ENCODE data around the gene AK3.

AK3 gene

DNA sequence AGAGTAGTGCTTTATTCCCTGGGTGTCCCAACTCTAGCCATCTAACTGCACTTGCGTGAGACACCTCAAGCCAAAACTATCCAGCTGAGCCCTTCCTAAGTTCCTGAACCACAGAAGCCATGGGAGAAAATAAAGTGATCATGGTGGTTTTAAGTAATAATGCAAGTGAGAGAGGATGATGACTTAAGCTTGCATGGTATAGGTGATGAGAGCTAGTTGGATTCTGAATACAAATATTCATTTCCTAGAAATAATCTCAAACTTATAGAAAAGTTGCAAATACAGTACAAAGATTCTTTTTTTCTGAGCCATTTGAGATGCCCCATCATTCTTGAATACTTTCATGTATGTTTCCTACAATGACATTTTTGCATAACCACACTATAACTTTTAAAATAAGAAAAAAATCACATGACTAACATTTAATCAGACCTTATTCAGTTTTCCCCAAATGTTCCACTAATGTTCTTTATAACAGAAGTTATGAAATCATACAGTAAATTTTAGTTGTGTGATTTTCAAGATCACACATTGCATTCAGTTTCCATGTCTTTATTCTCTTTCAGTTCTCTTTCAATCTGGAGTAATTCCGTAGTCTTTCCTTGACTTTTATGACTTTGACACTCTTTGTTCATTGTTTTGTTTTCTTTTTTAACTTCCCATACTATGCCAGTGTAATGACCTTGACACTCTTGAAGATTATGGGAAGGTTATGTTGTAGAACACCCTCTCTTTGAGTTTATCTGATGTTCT, 5.5 kb upstream of the AK3 start:
- no peak for DNase-seq

DNA sequence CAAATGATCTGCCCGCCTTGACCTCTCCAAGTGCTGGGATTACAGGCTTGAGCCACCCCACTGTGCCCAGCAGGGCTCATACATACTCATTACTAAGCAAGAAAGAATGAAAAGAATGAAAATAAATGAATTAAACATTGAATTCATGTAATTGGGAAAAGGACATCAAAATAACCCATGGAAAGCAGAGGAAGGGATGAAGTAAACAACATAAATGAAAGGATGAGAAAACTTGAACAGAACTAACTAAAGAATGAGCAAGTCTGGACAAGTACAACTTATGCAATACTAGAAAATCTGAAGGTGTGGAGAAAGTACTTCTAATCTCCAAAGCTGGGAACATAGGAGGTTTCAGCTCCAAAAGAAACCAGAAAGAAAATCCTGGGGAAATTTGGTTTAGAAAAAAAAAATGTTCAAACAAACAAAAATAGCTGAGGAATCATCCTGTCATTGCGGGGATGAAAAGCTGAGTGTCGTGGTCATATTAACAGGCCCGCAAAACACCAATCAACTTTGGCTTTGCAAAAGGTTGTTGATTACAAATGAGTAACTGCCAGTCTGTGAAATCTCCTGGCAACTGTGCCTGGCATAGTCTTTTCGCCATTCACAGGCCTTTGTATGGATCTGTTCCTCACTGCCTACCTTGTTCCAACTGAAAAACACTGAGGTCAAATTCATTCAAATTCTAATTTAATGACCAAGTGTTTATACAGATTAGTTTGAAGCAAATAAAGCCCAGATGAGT, 2.3 kb upstream of the AK3 start:
- DNase-seq: no peak

DNA sequence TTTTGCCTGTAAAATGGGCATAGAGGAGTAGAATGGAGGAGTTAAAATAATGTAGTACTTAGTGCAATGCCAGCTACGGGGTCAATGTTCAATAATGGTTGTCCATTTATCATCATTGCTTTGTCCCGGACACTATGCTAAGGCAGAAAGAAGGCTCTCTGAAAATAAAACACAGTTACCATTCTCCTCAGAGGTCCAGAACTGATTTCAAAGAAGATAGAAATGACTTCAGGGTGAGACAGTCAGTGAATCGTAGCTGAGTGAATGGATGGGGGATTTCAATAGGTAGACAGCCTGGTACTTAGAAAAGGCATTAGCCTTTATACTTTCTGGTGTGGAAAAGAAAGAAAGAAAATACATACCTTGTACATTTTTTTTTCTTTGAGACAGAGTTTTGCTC, 1.2 kb upstream of the AK3 start:
- DNase-seq: no peak

DNA sequence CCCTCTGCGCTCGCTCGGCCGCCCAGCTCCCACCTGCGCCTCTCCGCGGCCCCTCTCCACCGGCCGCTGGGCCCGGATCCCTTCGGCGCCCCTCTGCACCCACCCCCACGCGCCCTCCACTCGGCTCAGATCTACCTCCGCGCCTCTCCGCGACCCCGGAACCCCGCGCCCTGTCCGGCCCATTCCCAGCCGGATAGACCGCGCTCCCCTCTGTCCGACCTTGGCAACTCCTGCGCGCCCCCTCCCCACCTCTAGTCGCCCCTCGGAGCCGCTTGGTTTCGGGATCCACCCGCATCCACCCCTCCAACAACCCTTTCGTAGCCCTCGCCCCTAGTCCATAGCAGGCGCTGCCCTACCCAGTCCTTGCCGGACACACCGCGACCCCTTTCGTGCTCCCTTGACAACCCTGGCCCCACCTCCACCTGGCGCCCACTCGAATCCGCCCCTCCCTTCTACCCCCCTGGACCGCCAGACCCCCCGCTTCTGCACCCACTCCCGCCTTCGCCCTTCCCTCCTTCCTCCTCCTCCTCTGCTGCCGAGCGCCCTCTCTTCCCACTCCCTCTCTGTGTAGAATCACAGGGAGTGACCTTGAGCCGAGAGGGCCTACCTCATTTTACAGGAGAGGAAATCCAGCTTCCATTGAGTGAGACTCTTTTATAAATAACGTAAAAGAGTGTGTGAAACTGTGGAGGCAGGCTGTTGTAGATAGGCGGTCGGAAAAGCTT, 525 bp upstream of the AK3 start:
- DNase-seq: peak; percentile 38

DNA sequence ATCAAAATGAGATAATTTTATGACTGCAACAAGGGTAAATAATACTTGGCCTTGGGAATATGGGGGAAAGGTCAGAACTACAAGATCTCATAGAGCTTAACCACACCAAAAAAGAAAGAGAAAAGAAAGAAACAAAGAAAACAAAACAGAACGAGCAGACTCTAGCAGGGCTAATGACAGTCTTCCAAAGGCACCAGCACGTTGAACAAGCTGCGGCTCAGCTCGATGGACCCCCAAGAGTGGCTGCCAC, 689 bp downstream of the AK3 start:
- no peak for DNase-seq

DNA sequence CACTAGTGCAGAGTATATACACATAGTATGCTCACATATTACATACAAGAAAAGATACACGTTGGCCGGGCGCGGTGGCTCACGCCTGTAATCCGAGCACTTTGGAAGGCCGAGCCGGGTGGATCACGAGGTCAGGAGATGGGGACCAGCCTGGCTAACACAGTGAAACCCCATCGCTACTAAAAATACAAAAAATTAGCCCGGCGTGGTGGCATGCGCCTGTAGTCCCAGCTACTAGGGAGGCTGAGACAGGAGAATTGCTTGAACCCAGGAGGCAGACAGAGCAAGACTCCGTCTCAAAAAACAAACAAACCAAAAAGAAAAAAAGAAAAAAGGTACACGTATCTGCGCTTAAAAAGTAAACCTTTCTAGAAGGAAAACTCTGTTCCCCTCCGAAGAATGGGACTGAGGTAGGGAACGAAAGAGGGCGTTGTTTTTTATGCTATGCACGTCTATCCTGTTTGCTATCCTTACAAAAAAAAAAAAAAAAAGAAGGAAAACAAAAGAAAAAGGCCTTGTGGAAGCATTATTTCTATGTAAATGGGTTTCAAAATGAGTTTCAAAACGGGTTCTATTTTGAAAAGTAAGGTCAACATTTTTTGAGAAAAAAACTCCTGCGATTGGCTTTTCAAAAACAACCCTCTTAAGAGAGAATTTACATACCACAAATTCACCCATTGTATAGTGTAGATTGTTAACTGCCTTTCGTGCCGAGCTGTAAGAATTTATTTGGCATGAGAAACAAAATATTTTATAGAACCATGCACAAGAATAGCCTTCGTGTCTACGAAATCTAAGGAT, 1.2 kb downstream of the AK3 start:
- no peak for DNase-seq

DNA sequence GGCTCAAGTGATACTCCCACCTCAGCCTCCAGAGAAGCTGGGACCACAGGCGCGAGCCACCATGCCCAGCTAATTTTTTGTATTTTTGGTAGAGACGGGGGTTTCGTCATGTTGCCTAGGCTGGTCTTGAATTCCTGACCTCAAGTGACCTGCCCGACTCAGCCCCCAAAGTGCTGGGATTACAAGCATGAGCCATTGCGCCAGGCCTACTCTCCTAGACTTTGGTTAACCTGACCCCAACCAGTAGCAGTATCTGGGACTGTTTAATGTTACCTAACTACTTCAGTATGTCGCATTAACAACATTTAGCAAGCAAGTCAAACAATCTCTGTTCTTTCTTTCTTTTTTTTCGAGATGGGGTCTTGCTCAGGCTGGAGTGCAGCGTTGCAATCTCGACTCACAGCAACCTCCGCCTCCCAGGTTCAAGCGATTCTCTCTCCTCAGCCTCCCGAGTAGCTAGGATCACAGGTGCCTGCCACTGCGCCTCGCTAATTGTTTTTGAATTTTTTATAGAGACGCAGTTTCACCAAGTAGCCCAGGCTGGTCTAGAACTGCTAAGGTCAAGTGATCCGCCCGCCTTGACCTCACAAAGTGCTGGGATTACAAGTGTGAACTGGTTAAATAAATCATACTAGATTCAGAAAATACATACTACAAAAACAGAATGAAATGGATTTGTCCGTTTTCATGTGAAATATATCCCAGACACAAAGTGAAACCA, 2.0 kb downstream of the AK3 start:
- no peak for DNase-seq

DNA sequence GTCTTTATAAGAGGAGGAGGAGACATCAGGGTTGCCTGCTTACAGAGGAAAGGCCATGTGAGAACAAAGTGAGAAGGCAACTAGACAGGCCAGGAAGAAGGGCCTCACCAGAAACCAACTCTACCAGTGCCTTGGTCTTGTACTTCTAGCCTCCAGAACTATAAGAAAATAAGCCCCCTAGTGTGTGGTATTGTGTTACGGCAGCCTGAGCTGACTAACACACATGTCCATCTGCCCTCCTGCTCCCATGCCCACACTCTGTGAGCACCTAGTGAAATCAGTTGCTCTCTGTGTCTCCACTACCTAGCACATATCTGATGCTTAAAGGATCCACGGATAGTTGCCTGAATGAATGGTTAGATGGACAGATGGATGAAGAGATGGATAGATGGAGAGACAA, 6.9 kb downstream of the AK3 start:
- DNase-seq: no peak

DNA sequence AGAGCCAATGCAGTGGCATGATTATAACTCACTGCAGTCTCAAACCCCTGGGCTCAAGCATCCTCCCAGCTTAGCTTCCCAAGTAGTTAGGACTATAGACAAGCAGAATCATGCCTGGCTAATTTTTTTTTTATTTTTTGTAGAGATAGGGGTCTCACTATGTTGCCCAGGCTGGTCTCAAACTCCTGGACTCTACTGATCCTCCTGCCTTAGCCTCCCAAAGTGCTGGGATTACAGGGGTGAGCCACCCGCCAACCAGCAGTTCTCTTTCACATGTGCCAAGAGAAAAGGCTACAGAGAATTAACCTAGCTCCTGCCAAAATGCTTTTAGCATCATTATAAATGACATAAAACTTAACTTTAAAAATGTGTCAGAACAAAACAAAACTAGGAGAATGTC, 8.1 kb downstream of the AK3 start:
- DNase-seq: no peak

DNA sequence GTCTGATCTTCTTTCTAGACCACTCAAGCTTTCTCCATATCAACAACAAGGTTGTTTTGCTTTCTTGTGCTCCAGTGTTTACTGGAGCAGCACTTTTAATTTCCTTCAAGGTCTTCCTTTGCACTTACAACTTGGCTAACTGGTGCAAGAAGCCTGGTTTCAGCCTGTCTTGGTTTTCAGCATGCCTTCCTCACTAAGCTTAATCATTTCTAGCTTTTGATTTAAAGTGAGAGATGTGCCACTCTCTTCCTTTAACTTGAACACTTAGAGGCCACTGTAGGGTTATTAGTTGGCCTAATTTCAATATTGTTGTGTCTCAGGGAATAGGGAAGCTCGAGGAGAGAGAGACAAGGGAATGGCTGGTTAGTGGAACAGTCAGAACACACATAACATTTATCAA, 13.4 kb downstream of the AK3 start:
- DNase-seq: no peak

DNA sequence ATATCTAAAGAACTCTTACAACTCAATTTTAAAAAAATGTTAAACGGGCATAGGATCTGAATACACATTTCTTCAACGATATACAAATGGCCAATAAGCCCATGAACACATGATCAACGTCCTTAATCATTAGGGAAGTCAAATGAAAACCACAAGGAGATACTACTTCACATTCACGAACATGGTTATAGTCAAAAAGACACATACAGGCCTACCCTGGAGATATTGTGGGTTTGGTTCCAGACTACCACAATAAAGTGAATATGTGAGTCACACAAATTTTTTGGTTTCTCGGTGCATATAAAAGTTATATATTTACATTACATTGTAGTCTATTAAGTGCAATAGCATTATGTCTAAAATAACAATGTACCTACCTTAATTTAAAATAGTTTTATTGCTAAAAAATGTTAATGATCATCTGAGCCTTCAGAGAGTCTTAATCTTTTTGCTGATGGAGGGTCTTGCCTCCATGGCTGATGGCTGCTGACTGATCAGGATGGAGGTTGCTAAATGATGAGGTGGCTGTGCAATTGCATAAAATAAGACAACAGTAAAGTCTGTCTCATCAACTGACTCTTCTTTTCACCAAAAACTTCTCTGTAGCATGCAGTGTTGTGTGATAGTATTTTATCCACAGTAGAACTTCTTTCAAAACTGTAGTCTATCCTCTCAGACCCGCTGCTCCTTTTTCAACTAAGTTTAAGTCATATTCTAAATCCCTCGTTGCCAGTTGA, 15.1 kb downstream of the AK3 start:
- no peak for DNase-seq

DNA sequence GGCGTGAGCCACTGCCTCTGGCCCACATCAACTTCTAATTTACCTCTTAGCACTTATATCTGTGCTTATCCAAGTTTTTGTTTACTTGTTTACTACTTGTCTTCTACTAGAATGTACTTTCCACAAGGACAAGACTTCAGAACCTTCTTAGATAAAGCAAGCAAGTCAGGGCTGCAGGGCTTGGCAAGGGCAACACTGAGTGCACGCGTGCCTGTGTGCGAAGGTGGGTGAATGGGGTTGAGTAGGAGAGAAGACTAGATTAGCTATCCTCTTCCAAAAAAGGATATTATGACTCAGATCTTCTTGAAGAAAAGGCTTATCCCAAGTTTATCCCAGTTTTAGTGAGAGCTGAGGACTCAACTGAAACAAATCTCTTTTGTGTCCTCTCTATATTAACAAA, 19.3 kb downstream of the AK3 start:
- DNase-seq: no peak

DNA sequence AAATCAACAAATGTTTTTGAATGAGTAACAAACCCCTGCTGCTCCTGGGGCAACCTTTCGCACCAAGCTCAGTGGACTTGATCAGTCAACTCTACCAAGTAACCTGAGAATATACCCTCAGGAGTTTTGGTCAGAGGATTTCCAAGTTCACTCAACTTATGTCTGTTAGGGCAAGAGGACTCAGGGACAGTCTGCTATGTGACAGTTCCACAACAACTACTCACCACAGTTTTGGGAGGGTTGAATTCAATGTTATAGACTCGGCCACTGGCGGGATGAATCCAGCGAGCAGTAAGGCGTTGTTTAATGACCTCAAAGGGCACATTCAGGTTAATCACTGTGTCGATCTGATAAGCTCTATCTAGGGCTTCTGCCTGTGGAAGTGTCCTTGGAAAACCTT, 22.1 kb downstream of the AK3 start:
- no peak for DNase-seq

DNA sequence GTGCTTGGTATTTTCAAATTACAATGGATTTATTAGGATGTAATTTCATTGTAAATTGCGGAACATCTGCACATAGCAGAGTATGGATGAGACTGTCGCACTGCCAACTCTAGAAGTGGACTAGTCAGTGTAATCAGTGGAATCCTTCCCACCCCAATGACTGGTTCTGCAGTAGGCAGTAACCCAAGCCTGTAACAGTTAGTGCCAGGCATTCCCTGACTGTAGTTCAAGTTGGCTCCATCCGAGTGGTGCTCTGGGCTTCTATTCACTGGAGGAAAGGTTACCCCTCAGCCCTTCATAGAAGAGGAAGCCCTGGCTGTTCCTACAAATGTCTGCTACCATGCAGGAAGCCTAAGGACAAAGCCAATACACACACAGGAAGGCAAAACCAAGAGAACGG, 23.2 kb downstream of the AK3 start:
- no peak for DNase-seq

DNA sequence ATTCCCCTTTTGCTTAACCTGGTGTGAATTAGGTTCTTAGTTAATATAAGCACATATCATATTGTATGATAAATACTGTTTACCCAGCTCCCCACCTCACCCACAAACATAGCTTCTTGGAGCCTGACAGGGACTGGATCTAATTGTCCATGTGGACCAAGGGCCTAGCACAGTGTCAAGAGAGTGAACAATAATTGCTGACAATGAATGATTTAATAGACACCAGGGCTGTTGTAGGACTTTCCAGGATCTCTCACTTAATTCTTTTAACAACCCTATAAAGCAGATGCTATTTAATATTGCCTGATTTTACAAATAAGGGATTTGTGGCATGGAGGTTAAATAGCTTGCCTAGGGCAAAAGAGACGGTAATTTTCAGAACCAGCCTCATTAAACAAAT, 24.8 kb downstream of the AK3 start:
- DNase-seq: no peak

DNA sequence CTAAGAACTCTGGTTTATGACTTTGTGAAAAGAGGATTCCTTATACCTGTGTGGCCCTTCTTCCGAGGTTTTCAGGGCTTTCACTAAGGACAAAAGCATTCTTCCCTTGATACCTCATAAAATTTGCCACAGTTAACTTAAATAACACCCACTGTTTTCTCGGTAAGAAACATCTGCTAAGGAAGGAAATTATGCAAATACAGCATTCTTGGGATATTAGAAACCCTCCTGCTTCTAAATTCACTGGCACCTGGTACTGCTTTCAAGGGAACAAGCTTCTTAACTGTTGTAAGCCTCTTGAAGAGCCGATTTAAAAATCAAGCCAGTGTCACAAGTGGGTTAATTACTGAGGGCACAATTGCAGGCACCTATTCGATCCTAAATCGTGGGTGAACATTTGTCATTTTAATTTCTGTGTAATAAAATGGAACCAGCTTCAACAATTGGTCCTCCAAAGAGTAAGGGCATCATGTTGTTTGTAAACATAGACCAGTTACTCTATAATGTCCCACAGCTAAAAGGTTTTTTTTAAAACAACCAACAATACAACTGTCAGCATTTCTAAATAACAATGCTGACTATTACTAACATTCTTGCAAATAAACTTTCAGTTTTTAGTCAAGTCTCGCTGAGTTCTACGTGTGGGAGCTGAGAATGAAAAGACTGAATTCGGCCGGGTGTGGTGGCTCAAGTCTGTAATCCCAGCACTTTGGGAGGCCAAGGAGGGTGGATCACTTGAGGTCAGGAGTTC, 26.6 kb downstream of the AK3 start:
- DNase-seq: no peak

DNA sequence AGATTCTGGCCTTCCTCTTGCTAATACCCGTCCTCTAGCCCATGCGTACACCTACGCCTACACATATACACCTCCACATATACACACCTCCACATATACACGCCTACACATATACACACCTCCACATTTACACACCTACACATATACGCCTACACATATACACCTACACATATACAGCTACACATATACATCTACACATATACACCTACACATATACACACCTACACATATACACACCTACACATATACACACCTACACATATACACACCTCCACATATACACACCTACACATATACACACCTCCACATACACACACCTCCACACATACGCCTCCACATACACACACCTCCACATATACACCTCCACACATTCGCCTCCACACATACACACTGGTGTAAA, 27.2 kb downstream of the AK3 start:
- no peak for DNase-seq

DNA sequence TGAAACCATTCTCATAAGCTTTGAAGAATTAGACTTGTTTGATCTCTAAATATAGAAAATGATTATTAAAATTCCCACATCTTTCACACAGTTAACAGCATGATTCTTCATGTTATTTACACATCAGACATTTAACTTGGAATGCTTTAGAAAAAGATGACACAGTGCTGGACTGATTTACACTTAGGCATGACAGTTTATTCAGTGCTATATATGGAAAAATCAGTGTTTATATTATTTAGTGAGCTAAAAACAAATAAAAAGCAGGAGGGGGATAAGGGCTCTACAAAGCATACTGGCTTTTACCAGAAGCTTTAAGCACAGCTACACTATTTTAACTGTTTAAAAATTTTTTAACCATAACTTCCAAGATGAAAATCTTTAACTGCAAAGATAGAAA, 31.6 kb downstream of the AK3 start:
- no peak for DNase-seq

DNA sequence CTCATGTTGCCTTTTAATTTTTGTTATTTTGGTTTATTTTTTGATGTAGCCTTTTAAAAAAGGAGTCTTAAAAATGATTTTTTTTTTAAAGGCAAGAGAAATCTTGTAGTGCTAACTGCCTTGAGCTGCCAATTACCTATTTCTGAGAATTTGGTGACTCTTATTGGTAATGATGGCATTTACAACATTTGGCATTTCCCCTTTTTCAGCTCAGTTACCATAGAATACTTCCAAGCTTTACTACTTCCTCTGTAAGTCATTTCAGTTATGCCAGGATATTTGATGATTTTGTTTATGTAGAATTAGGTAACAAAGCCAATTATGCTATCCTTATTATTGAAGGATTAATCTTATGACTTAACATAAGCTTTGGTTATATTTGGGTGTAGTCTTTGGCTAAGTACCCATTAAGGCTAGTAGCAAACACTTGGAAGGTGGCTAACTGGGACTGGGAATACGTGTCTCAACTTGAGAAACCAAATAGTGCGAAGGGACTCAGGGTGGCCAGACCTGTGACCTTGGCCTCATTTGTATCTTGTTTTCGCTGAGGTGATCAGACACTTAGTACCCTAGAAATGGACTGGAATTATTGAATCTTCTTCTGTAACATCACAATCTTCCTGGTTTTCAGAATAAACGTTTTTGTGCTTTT, 33.9 kb downstream of the AK3 start:
- DNase-seq: no peak

DNA sequence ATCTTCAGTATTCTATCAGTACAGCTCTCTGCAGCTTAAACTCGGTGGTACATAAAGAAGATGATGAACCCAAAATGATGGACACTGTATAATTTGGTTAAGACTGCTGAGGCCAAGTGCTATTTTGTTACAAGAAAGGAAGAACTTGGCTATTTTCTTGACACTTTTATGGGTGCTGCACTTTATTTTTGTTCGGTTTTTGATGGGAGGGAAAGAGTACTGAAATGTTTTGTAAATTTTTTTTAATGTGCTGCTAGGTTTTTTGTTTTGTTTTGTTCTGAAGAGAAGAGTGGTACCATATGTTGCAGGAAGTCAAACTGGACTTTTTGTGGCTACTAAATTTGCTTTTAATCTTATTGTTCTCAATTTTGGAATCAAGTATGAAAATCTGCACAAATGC, 35.0 kb downstream of the AK3 start:
- DNase-seq: no peak

DNA sequence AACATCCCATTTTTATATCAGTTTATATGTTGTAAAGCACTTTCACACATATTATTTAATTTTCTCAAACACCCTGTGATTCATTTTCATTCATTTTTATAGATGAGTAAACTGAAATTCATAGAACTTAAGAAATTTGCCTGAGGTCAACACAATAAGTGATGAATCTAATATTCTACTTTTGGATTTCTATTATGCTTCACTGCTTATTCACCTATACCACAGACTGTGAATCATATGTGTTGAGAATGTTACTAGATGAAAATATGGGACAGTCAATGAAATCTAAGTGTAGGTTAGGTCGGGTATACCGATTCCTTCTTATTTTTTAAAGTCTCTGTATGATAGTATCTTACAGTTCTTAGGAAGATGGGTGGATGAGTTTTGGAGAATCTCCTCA, 36.9 kb downstream of the AK3 start:
- no peak for DNase-seq

All from activated CD4-positive, CD25-positive, alpha-beta regulatory T cell treated with anti-CD3 and anti-CD28 coated beads, Interleukin-2, amount 50 U/mL, for 72 hours (primary cell).